ENCODE results near the gene MFNG.

GRCh38 chr22:37431801-37432707, 54.1 kb downstream of the MFNG start:
- TF ChIP-seq CTCF (IDR thresholded peaks at IDR 0.05), result no peak
- no peak for TF ChIP-seq EZH2phosphoT487 (IDR thresholded peaks at IDR 0.05)
- TF ChIP-seq EZH2 (IDR thresholded peaks at IDR 0.05), result no peak

Data from neural progenitor cell (in vitro differentiated cells).